ENCODE measurements around the gene ERCC1.
A peak's percentile ranks its signal among the peaks of the same experiment; 100 is the strongest.

The ERCC1 gene

DNA sequence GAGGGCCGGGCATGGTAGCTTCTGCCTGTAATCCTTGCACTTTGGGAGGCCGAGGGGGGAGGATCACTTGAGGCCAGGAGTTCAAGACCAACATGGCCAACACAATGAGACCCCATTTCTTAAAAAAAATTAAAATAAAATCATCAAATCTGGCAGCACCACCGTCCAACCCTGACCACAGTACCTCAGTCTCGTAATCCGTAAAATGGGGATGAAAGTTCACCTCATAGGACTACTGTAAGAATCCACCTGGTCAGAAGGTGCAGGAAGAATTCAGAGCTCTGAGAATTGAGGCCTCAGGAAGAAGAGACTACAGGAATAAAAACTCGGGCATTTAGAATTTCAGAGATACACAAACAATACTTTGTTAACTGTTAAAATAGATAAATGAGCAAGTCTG, 21.9 kb downstream of the ERCC1 start:
- no peak for DNase-seq (ENCODE audit: low spot score)
- CTCF ChIA-PET, result interaction anchor here (0.6 to 2.5 kb wide), 6 partner anchors 66 to 375 kb away, joined by 3 to 19 read pairs (median 3); partner anchors contain the start of gene FOSB
- POLR2A ChIA-PET (ENCODE audit: low non-redundant PET), result interaction anchor here (0.6 to 1.4 kb wide), 2 partner anchors 22 to 38 kb away, joined by 5 read pairs; partner anchors contain the start of gene ERCC1
- TF ChIP-seq, protein P1, sequence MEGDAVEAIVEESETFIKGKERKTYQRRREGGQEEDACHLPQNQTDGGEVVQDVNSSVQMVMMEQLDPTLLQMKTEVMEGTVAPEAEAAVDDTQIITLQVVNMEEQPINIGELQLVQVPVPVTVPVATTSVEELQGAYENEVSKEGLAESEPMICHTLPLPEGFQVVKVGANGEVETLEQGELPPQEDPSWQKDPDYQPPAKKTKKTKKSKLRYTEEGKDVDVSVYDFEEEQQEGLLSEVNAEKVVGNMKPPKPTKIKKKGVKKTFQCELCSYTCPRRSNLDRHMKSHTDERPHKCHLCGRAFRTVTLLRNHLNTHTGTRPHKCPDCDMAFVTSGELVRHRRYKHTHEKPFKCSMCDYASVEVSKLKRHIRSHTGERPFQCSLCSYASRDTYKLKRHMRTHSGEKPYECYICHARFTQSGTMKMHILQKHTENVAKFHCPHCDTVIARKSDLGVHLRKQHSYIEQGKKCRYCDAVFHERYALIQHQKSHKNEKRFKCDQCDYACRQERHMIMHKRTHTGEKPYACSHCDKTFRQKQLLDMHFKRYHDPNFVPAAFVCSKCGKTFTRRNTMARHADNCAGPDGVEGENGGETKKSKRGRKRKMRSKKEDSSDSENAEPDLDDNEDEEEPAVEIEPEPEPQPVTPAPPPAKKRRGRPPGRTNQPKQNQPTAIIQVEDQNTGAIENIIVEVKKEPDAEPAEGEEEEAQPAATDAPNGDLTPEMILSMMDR (conservative IDR thresholded peaks at IDR 0.05; ENCODE audit: low read depth), result no peak
- peak overlapping the region; percentile 98 for H3K27ac ChIP-seq

DNA sequence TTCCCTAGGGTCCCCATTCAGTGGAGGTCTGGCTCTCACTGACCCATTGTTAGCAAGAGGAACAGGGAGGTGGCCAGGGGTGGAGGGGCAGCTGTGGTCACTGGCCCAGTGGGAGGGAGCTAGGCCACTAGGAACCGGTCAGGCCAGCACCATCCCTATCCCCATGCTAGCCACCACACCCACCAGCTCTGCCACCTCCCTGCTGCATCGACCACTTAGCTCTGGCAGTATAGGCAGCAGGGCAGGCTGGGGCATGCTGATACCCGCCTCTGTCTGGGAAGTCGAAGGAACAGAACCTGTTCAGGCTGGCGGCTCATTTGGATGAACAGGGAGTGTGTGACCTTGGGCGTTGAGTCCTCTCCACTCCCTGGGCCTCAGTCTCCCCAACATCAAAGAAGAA, 23.5 kb downstream of the ERCC1 start:
- peak overlapping the region; percentile 98 for H3K27ac ChIP-seq
- DNase-seq (ENCODE audit: low spot score), result peak; percentile 72
- CTCF ChIA-PET, result interaction anchor here (0.6 to 1.8 kb wide), 2 partner anchors 9 to 79 kb away, joined by 6 to 14 read pairs; no protein-coding TSS in a partner anchor
- POLR2A ChIA-PET (ENCODE audit: low non-redundant PET), result interaction anchor here (0.7 kb wide), 1 partner anchor 362 kb away, joined by 4 read pairs; no protein-coding TSS in a partner anchor
- TF ChIP-seq, protein P1 (conservative IDR thresholded peaks at IDR 0.05; ENCODE audit: low read depth), result no peak

DNA sequence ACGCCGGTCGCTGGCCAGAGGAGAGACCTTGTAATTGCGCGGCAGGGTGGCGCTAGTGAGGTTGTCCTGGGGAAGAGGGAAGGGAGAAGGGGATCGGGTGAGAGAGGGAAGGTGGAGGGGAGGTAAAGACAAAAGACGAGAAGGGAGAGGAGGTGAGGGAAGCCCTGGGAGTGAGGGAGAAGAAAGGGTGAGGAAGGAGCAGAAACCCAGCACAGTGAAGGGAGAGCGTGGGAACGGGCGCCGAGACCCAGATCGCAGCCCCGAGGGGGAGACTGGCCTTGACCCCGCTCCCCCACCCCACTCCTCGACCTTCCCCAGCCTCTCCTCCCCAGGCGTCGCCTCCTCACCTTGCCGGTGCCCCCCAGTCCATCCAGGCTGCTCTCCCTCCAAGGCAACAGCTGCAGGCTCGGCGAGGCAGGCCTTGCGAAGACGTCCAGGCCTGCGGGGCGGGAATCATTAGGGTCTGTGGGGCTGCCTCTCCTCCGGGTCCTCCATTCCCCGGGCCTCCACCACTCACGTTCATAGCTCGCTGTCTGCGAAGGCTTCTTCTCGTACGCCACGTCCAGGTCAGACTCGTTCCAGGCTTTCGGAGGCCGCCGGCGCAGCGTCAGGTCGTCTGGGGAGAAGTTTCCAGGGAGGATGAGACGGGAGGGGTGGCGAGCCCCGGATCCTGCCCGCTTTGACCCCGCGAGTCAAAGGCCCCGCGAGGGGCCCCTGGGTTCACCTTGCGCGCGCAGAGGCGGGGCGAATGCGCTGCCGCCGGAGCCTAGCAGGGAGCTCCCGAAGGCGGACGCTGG, 27.7 kb downstream of the ERCC1 start:
- DNase-seq (ENCODE audit: low spot score), result no peak

DNA sequence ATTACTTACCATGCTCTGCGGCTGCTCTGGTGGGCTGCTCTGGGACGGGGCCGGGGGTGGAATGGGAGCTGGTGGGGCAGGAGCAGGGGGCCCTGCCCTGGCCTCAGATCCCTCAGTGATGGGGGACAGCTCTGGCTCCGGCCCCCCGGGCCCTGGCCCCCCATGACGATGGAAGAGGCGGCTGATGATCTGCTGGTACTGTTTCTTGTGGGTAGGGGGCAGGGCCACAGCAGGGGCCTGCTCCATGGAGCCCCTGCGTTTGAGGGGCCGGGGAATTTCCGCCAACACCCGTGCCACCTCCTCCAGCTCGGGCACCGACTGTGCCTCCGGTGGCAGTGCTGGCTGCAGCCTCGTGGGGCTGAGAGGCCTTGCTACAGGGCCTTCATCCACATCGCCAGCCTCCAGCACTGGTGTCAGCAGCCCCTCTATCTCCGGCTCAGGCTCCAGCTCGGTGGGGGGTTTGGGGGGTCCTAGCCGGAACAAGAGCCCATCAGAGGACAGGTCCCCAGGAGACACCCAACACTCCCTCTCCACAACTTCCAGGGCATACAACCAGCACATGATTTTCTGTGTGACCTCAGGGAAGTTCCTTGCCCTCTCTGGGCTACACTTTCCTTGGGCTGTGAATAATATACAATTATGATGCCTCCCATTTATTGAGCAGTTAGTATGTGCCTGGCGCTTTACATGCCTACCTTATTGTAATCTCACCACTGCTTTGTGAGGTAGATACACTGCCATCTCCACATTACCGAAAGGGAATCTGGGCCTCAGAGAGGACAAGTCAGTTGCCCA, 31.6 kb downstream of the ERCC1 start:
- H3K27ac ChIP-seq, result peak overlapping the region; percentile 56
- TF ChIP-seq, protein P1 (conservative IDR thresholded peaks at IDR 0.05; ENCODE audit: low read depth), result no peak
- DNase-seq (ENCODE audit: low spot score), result no peak
- CTCF ChIA-PET, result no interaction called here
- POLR2A ChIA-PET (ENCODE audit: low non-redundant PET), result no interaction called here

More for the DNA sequence above, 27.7 kb downstream of the ERCC1 start:
- ChIA-PET POLR2A (ENCODE audit: low non-redundant PET) (no interaction called here), CTCF (no interaction called here)
- H3K27ac ChIP-seq, result peak overlapping the region; percentile 50
- TF ChIP-seq, protein P1 (conservative IDR thresholded peaks at IDR 0.05; ENCODE audit: low read depth), result no peak

DNA sequence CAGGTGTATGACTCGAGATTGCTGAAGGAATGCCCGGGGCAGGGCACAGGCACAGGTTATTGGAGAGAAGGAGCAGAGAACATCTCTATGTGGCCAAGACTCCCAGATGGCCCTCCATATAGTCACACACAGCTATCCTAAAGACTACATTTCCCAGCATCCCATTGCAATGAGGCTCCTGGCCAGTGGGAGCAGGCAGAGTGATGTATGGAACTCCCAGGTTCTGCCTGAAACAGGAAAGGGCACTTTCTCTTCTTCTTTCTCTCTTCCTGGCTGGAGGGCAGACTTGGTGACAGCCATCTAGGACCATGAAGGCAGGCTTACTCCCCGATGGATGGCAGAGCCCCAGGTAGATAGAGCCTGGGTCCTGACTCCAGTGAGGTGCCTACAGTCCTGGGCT, 32.4 kb downstream of the ERCC1 start:
- H3K27ac ChIP-seq, result peak overlapping the region; percentile 56
- TF ChIP-seq, protein P1 (conservative IDR thresholded peaks at IDR 0.05; ENCODE audit: low read depth), result no peak
- no peak for DNase-seq (ENCODE audit: low spot score)
- ChIA-PET CTCF (no interaction called here), POLR2A (ENCODE audit: low non-redundant PET) (no interaction called here)
